HEK293T (cell line): Measurements from ENCODE around the gene HACD2.

ENCODE experiments used
- ELF4 ChIP-seq: fragments of 450-650 bp; IDR thresholded peaks from 2 replicates; pipeline ENCODE4 v1.6.1; 2017; ENCODE audit warnings: antibody characterized with exemption
- FOXM1 ChIP-seq: fragments of 450-650 bp; IDR thresholded peaks from 2 replicates; pipeline ENCODE4 v1.6.1; 2017; ENCODE audit warnings: mild to moderate bottlenecking, borderline replicate concordance
- L3MBTL2 ChIP-seq: fragments of 450-650 bp; conservative IDR thresholded peaks from 2 replicates; pipeline ENCODE4 v1.6.1; 2016; ENCODE audit warnings: mild to moderate bottlenecking
- LEF1 ChIP-seq: fragments of 450-650 bp; IDR thresholded peaks from 2 replicates; pipeline ENCODE4 v1.6.1; 2017; ENCODE audit warnings: mild to moderate bottlenecking, borderline replicate concordance
- SUZ12 ChIP-seq: fragments of 450-650 bp; IDR thresholded peaks from 2 replicates; pipeline ENCODE4 v1.6.1; 2016; ENCODE audit warnings: mild to moderate bottlenecking
- ZNF384 ChIP-seq: fragments of 450-650 bp; IDR thresholded peaks from 2 replicates; pipeline ENCODE4 v1.6.1; 2016

- no peak for TF ChIP-seq LEF1
- no peak for TF ChIP-seq ZNF384
- no peak for TF ChIP-seq ELF4
- no peak for TF ChIP-seq FOXM1
- no peak for TF ChIP-seq L3MBTL2
- no peak for TF ChIP-seq SUZ12
Measured at GRCh38 chr3:123464211-123464610, 120.6 kb downstream of the HACD2 start.
